GM12891 (cell line): Measurements from ENCODE around the gene SEMA4D.

ENCODE experiments used
- POLR2A ChIP-seq: IDR thresholded peaks from 2 replicates; pipeline ENCODE4 v1.6.1; 2011; ENCODE audit warnings: low read depth, low read length, control low read depth
- TAF1 ChIP-seq: IDR thresholded peaks from 2 replicates; pipeline ENCODE4 v1.6.1; 2011; ENCODE audit warnings: low read depth, low read length, control low read depth

- TF ChIP-seq POLR2A (no peak), TAF1 (no peak)
These were observed 59.7 kb downstream of the SEMA4D start for GRCh38 chr9:89438194-89438593.
